ENCODE data around the gene ABHD17A. TPM values are rescaled to one million over a fixed set of nuclear protein-coding genes. Genes with fewer than 3 reads are reported as not detected.
A peak's percentile ranks its signal among the peaks of the same experiment; 100 is the strongest.

The ABHD17A gene
- total RNA-seq, 2 experiments from 2014 or later = 112 to 113 TPM

- ATAC-seq = no peak
- Mint-ChIP-seq H3K4me3 (no peak overlapping the region), H3K9me3 (no peaks in the 10 kb centered on the region), H3K36me3 (ENCODE audit: low read depth) (peaks cover 5% of the 10 kb centered on the region), H3K27me3 (no peaks in the 10 kb centered on the region), H3K4me1 (ENCODE audit: low read depth) (peaks cover 51% of the 10 kb centered on the region), H3K27ac (no peak overlapping the region)
- ChIA-PET CTCF (no interaction called here), POLR2A (no interaction called here)
- intact Hi-C loops (cut with micrococcal nuclease) = no loop called here
- no peak for DNase-seq
- no peak for TF ChIP-seq CTCF (IDR thresholded peaks at IDR 0.05)
Measured at GRCh38 chr19:1907563-1908363, 22.5 kb upstream of the ABHD17A start.

GRCh38 chr19:1906985-1907562 is 21.8 kb upstream of the ABHD17A start:
- Mint-ChIP-seq H3K4me1 (ENCODE audit: low read depth) (peaks cover 51% of the 10 kb centered on the region), H3K36me3 (ENCODE audit: low read depth) (peaks cover 5% of the 10 kb centered on the region), H3K27ac (no peak overlapping the region), H3K9me3 (no peaks in the 10 kb centered on the region), H3K27me3 (no peaks in the 10 kb centered on the region), H3K4me3 (peak overlapping the region; percentile 27)
- intact Hi-C loops (cut with micrococcal nuclease) = no loop called here
- ChIA-PET POLR2A (interaction anchor here (0.6 kb wide), 1 partner anchor 24 kb away, joined by 3 read pairs; no protein-coding TSS in a partner anchor), CTCF (no interaction called here)
- ATAC-seq = no peak
- no peak for DNase-seq
- no peak for TF ChIP-seq CTCF (IDR thresholded peaks at IDR 0.05)

- CTCF ChIA-PET = no interaction called here
- DNase-seq (no peak), ATAC-seq (no peak)
- Mint-ChIP-seq H3K27ac (peak overlapping the region; percentile 90), H3K4me3 (peak overlapping the region; percentile 87), H3K9me3 (no peaks in the 10 kb centered on the region), H3K4me1 (ENCODE audit: low read depth) (peaks cover 51% of the 10 kb centered on the region), H3K27me3 (no peaks in the 10 kb centered on the region), H3K36me3 (ENCODE audit: low read depth) (peaks cover 5% of the 10 kb centered on the region)
- POLR2A ChIA-PET = interaction anchor here (0.5 to 1.6 kb wide), 5 partner anchors 9 to 146 kb away, joined by 3 to 6 read pairs (median 3); partner anchors contain the start of gene MKNK2
- intact Hi-C loops (cut with micrococcal nuclease) = no loop called here
- no peak for TF ChIP-seq CTCF (IDR thresholded peaks at IDR 0.05)
Measured at GRCh38 chr19:1905863-1906375, 20.6 kb upstream of the ABHD17A start.

- CTCF ChIA-PET = interaction anchor here (0.6 to 1.8 kb wide), 3 partner anchors 10 to 67 kb away, joined by 3 to 5 read pairs (median 3); no protein-coding TSS in a partner anchor
- Mint-ChIP-seq H3K4me3 (peak within 1 kb of the TSS; percentile 87), H3K4me1 (ENCODE audit: low read depth) (peaks cover 50% of the 10 kb centered on the region), H3K9me3 (no peaks in the 10 kb centered on the region), H3K27me3 (no peaks in the 10 kb centered on the region), H3K27ac (peak within 1 kb of the TSS; percentile 90), H3K36me3 (ENCODE audit: low read depth) (peaks cover 5% of the 10 kb centered on the region)
- no peak for TF ChIP-seq CTCF (IDR thresholded peaks at IDR 0.05)
- intact Hi-C loops (cut with micrococcal nuclease) = no loop called here
- DNase-seq (peak; percentile 99), ATAC-seq (peak; percentile 98)
- POLR2A ChIA-PET = interaction anchor here (0.5 to 1.7 kb wide), 8 partner anchors 8 to 146 kb away, joined by 3 to 6 read pairs (median 4); partner anchors contain the start of gene MKNK2
Measured at GRCh38 chr19:1905110-1905862, 20.0 kb upstream of the ABHD17A start, which contains the start of the genes ADAT3 and SCAMP4. Gene ADAT3 (plus strand): TSS chr19:1905399. CDS start chr19:1912048, 6,649 bp downstream. Gene SCAMP4 (plus strand): TSS chr19:1905399. CDS start chr19:1915020, 9,621 bp downstream.

Measured in activated CD8-positive, alpha-beta T cell treated with anti-CD3 and anti-CD28 coated beads for 36 hours (primary cell).